HG03108 (cell line): ENCODE results near the gene HCAR3.
"Not testable (repeated sequence)": the region's sequence is repeated elsewhere in the genome, so short reads cannot be mapped to it uniquely, and the experiment has no call there.

Experiments used
- ATAC-seq: cut with Tn5 transposase; IDR thresholded peaks from one replicate; pipeline ENCODE4 v1.9.1; 2021; ENCODE audit warnings: moderate library complexity; ENCODE audit not compliant: unreplicated experiment

HCAR3 gene

GRCh38 chr12:122676015-122676414 is 40.6 kb downstream of the HCAR3 start:
- not testable (repeated sequence) for ATAC-seq

- no peak for ATAC-seq
Measured at GRCh38 chr12:122672515-122672914, 44.1 kb downstream of the HCAR3 start.

- ATAC-seq, result no peak
Measured at GRCh38 chr12:122669397-122670070, 47.1 kb downstream of the HCAR3 start.

- no peak for ATAC-seq
Measured at GRCh38 chr12:122668268-122668667, 48.3 kb downstream of the HCAR3 start.

GRCh38 chr12:122665759-122666158 is 50.9 kb downstream of the HCAR3 start:
- ATAC-seq, result no peak

- ATAC-seq, result no peak
Measured at GRCh38 chr12:122665349-122665748, 51.3 kb downstream of the HCAR3 start.
